GM23248 (cell line): ENCODE results near the gene RERE. TPM values are rescaled to one million over a fixed set of nuclear protein-coding genes. Genes with fewer than 3 reads are reported as not detected.
A peak's percentile ranks its signal among the peaks of the same experiment; 100 is the strongest.

Experiments used
- DNase-seq: peaks from one replicate; pipeline ENCODE4 v3.0.0-alpha.2; 2015
- H2AFZ ChIP-seq: fragments of 200-600 bp; sonication (generic); 2 replicates; pipeline ENCODE4 v1.6.1; 2016; ENCODE audit warnings: antibody characterized with exemption
- H3F3A ChIP-seq: fragments of 200-600 bp; sonication (generic); 2 replicates; pipeline ENCODE4 v1.6.1; 2016; ENCODE audit warnings: mild to moderate bottlenecking, antibody characterized with exemption, mixed run types; ENCODE audit not compliant: insufficient read depth
- H3K27ac ChIP-seq: fragments of 200-600 bp; sonication (generic); 2 replicates; pipeline ENCODE4 v1.5.1; 2016; ENCODE audit warnings: mild to moderate bottlenecking
- H3K27me3 ChIP-seq: fragments of 200-600 bp; sonication (generic); replicated peaks from 2 replicates; pipeline ENCODE4 v1.6.1; 2016; ENCODE audit warnings: mild to moderate bottlenecking; ENCODE audit not compliant: insufficient read depth
- H3K36me3 ChIP-seq: fragments of 200-600 bp; sonication (generic); 2 replicates; pipeline ENCODE4 v1.6.1; 2016; ENCODE audit warnings: low read depth, mild to moderate bottlenecking
- H3K4me1 ChIP-seq: fragments of 200-600 bp; sonication (generic); 2 replicates; pipeline ENCODE4 v1.6.1; 2016; ENCODE audit warnings: mild to moderate bottlenecking; ENCODE audit not compliant: insufficient read depth
- H3K4me2 ChIP-seq: fragments of 200-600 bp; sonication (generic); one replicate; pipeline ENCODE4 v1.6.1; 2016; ENCODE audit warnings: mild to moderate bottlenecking; ENCODE audit not compliant: unreplicated experiment
- H3K4me3 ChIP-seq: fragments of 200-600 bp; sonication (generic); 2 replicates; pipeline ENCODE4 v1.5.1; 2016; ENCODE audit warnings: mild to moderate bottlenecking
- H3K79me2 ChIP-seq: fragments of 200-600 bp; sonication (generic); 2 replicates; pipeline ENCODE4 v1.6.1; 2016; ENCODE audit warnings: mild to moderate bottlenecking; ENCODE audit not compliant: insufficient read depth
- H3K9ac ChIP-seq: fragments of 200-600 bp; sonication (generic); 2 replicates; pipeline ENCODE4 v1.6.1; 2016; ENCODE audit warnings: mild to moderate bottlenecking
- H3K9me2 ChIP-seq: fragments of 200-600 bp; sonication (generic); 2 replicates; pipeline ENCODE4 v1.6.1; 2016; ENCODE audit warnings: mixed run types, mild to moderate bottlenecking, moderate library complexity; ENCODE audit not compliant: insufficient read depth
- H3K9me3 ChIP-seq: fragments of 200-600 bp; sonication (generic); one replicate; pipeline ENCODE4 v1.6.1; 2017; ENCODE audit warnings: low read depth
- H4K20me1 ChIP-seq: fragments of 200-600 bp; sonication (generic); 2 replicates; pipeline ENCODE4 v1.6.0; 2016; ENCODE audit not compliant: insufficient read depth
- EZH2 ChIP-seq: fragments of 200-600 bp; sonication (generic); IDR thresholded peaks from 2 replicates; pipeline ENCODE4 v1.6.1; 2018; ENCODE audit warnings: antibody characterized with exemption, mild to moderate bottlenecking; ENCODE audit not compliant: insufficient read depth, poor library complexity, severe bottlenecking
- EZH2phosphoT487 ChIP-seq: fragments of 200-600 bp; sonication (generic); IDR thresholded peaks from 2 replicates; pipeline ENCODE4 v1.6.1; 2018; ENCODE audit warnings: antibody characterized with exemption, moderate library complexity, mild to moderate bottlenecking, low read depth; ENCODE audit not compliant: insufficient read depth
- WGBS, 2 experiments: methylation state at CpG; one replicate each; pipeline ENCODE4 v1.1.6; 2015 to 2017; ENCODE audit warnings: low lambda C conversion rate in 2 of 2, low coverage in 1 of 2; ENCODE audit errors: missing lambda C conversion rate in 2 of 2; 5-methylcytosine and 5-hydroxymethylcytosine counted together
- in situ Hi-C: fragments of 300-500 bp; cut with MboI; formaldehyde crosslinking; loops from 2 replicates; pipeline ENCODE4 v1.15.0; 2020
- polyA plus RNA-seq: library from polyadenylated mRNA; unstranded; fragments of >200 nt; fragmentation: Nextera tagmentation; extraction: Ambion mirVana; gene quantifications from 2 replicates; pipeline ENCODE4 v1.2.1, GENCODE V29; 2016
- total RNA-seq: library from RNA; depleted of rRNA; stranded (reverse); fragments of >200 nt; shearing (Covaris generic); gene quantifications from 2 replicates; pipeline ENCODE4 v1.2.3, GENCODE V29; 2014

RERE gene
- total and polyA plus RNA-seq, 2 experiments from 2014 or later = 26.0 to 26.2 TPM

DNA sequence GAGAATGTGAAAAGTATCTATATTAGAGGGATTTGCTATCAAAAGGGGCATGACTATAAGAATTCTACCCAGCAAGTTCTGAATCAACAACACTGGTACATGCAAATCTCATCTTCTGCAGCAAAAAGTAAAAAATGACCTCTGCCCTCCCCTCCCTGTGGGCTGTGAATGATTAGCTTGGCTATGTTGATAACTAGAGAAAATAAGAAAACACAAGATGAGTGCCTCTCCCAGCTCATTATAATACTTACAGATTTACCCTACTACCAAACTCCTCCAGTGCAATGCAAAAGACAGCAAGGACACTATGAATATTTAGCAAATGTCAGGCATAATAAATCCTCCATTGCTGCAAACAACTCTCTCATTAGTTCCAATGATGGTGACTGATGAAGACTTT, 397.1 kb downstream of the RERE start:
- no peak for DNase-seq
- Histone ChIP-seq H3F3A (peaks cover 32% of the 10 kb centered on the region), H4K20me1 (no peaks in the 10 kb centered on the region), H2AFZ (no peak overlapping the region), H3K4me1 (peaks cover 40% of the 10 kb centered on the region), H3K4me3 (peak overlapping the region; percentile 85), H3K9me2 (no peaks in the 10 kb centered on the region), H3K36me3 (peaks cover 15% of the 10 kb centered on the region; the same call in 1 of the 2 replicates), H3K79me2 (peaks cover 81% of the 10 kb centered on the region), H3K9me3 (no peaks in the 10 kb centered on the region), H3K27ac (peak overlapping the region; percentile 79), H3K4me2 (peak overlapping the region; percentile 96), H3K27me3 (no peaks in the 10 kb centered on the region), H3K9ac (peak overlapping the region; percentile 93)
- in situ Hi-C loops = no loop called here
- no peak for TF ChIP-seq EZH2phosphoT487
- TF ChIP-seq EZH2 = no peak

GRCh38 chr1:8419861-8420260, 397.6 kb downstream of the RERE start:
- no peak for TF ChIP-seq EZH2phosphoT487
- TF ChIP-seq EZH2 = no peak
- no peaks in the 10 kb centered on the region for H3K9me3 ChIP-seq
- no peaks in the 10 kb centered on the region for H3K9me2 ChIP-seq
- H3K79me2 ChIP-seq = peaks cover 86% of the 10 kb centered on the region
- H3K9ac ChIP-seq = peak overlapping the region; percentile 93; the same call in 1 of the 2 replicates
- H2AFZ ChIP-seq = no peak overlapping the region
- H3K4me1 ChIP-seq = peaks cover 40% of the 10 kb centered on the region
- in situ Hi-C loops = no loop called here
- no peak for DNase-seq
- no peaks in the 10 kb centered on the region for H3K27me3 ChIP-seq
- H3K4me3 ChIP-seq = peak overlapping the region; percentile 85; the same call in 1 of the 2 replicates
- H3K4me2 ChIP-seq = peak overlapping the region; percentile 96
- peaks cover 28% of the 10 kb centered on the region for H3F3A ChIP-seq
- no peak overlapping the region for H3K27ac ChIP-seq
- WGBS, 2 experiments = 63 to 64% methylated on average over 3 of the region's 3 CpGs
- peaks cover 15% of the 10 kb centered on the region for H3K36me3 ChIP-seq
- H4K20me1 ChIP-seq = no peaks in the 10 kb centered on the region

- H3K79me2 ChIP-seq = peaks cover 92% of the 10 kb centered on the region
- no peak overlapping the region for H3K4me3 ChIP-seq
- peaks cover 15% of the 10 kb centered on the region for H3K36me3 ChIP-seq
- no peaks in the 10 kb centered on the region for H3K9me3 ChIP-seq
- in situ Hi-C loops = no loop called here
- peaks cover 34% of the 10 kb centered on the region for H3K4me1 ChIP-seq
- H3K27me3 ChIP-seq = no peaks in the 10 kb centered on the region
- H4K20me1 ChIP-seq = no peaks in the 10 kb centered on the region
- no peak overlapping the region for H2AFZ ChIP-seq
- peaks cover 22% of the 10 kb centered on the region for H3F3A ChIP-seq
- no peak overlapping the region for H3K27ac ChIP-seq
- H3K9ac ChIP-seq = 0 out of 2 replicates have a peak overlapping the region, but pooled peaks have one; percentile 2
- H3K9me2 ChIP-seq = no peaks in the 10 kb centered on the region
- no peak for TF ChIP-seq EZH2phosphoT487
- no peak for TF ChIP-seq EZH2
- 44 to 47% methylated on average over 6 of the region's 6 CpGs for WGBS, 2 experiments
- peak; percentile 44 for DNase-seq
- H3K4me2 ChIP-seq = peak overlapping the region; percentile 96
Measured at GRCh38 chr1:8419172-8419571, 398.3 kb downstream of the RERE start.

- DNase-seq = no peak
- no peak for TF ChIP-seq EZH2
- no peak for TF ChIP-seq EZH2phosphoT487
- H3K79me2 ChIP-seq = peaks cover 100% of the 10 kb centered on the region
- no peaks in the 10 kb centered on the region for H3K9me2 ChIP-seq
- in situ Hi-C loops = no loop called here
- H3K4me3 ChIP-seq = no peak overlapping the region
- H3K27me3 ChIP-seq = no peaks in the 10 kb centered on the region
- no peak overlapping the region for H2AFZ ChIP-seq
- H3F3A ChIP-seq = peaks cover 21% of the 10 kb centered on the region
- H3K36me3 ChIP-seq = peaks cover 15% of the 10 kb centered on the region
- H3K27ac ChIP-seq = no peak overlapping the region
- no peaks in the 10 kb centered on the region for H3K9me3 ChIP-seq
- H3K4me2 ChIP-seq = no peak overlapping the region
- 92 to 97% methylated on average over 4 of the region's 4 CpGs for WGBS, 2 experiments
- H4K20me1 ChIP-seq = no peaks in the 10 kb centered on the region
- H3K9ac ChIP-seq = no peak overlapping the region
- peaks cover 33% of the 10 kb centered on the region for H3K4me1 ChIP-seq
Measured at GRCh38 chr1:8418301-8418700, 399.1 kb downstream of the RERE start.

DNA sequence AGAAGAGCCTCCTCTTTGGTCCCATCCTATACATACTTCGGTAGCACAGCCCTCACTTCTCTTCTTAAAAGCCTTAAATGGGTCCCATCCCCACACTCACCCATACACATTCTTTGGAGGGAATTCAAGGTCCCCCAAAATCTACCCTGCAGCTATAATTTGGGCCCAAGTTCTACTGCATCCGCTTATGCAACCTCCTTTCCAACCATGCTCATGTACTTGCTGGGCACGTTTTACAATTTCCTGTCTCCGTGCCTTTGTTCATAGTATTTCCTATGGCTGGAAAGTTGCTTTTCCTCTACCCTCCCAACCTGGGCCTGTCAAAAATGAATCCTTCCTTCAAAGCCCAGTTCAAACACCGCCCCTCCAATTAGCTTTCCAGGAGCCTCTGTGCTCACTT, 399.8 kb downstream of the RERE start:
- 59 to 74% methylated on average over 5 of the region's 5 CpGs for WGBS, 2 experiments
- DNase-seq = no peak
- peaks cover 100% of the 10 kb centered on the region for H3K79me2 ChIP-seq
- peaks cover 15% of the 10 kb centered on the region for H3K36me3 ChIP-seq
- no peak overlapping the region for H3K4me2 ChIP-seq
- no peaks in the 10 kb centered on the region for H3K9me3 ChIP-seq
- no peak overlapping the region for H3K27ac ChIP-seq
- peaks cover 36% of the 10 kb centered on the region for H3K4me1 ChIP-seq
- no peak overlapping the region for H3K9ac ChIP-seq
- H2AFZ ChIP-seq = no peak overlapping the region
- no peak overlapping the region for H3K4me3 ChIP-seq
- no peaks in the 10 kb centered on the region for H3K27me3 ChIP-seq
- H3K9me2 ChIP-seq = no peaks in the 10 kb centered on the region
- in situ Hi-C loops = no loop called here
- H3F3A ChIP-seq = peaks cover 23% of the 10 kb centered on the region
- H4K20me1 ChIP-seq = no peaks in the 10 kb centered on the region
- TF ChIP-seq EZH2phosphoT487 = no peak
